T-helper 2 cell treated with Interferon-gamma antibody and Interleukin-4, amounts not matched to agents 5 μg/mL and 100 μg/mL, for 36 hours (primary cell): Measurements from ENCODE around the gene AFG1L.
"Not testable (repeated sequence)": the region's sequence is repeated elsewhere in the genome, so short reads cannot be mapped to it uniquely, and the experiment has no call there.

Source experiments
- DNase-seq: peaks from one replicate; pipeline ENCODE4 v3.0.0; 2021; ENCODE audit warnings: low spot score
- H3K27ac Mint-ChIP-seq: one replicate; pipeline ENCODE4 v1.8.0; 2021; ENCODE audit warnings: mild to moderate bottlenecking, mixed read lengths
- H3K27me3 Mint-ChIP-seq: one replicate; pipeline ENCODE4 v1.8.0; 2021; ENCODE audit warnings: low read depth, mixed read lengths
- H3K36me3 Mint-ChIP-seq: one replicate; pipeline ENCODE4 v1.8.0; 2021; ENCODE audit warnings: low read depth, mixed read lengths
- H3K4me1 Mint-ChIP-seq: one replicate; pipeline ENCODE4 v1.8.0; 2021; ENCODE audit warnings: low read depth, mixed read lengths
- H3K4me3 Mint-ChIP-seq: one replicate; pipeline ENCODE4 v1.8.0; 2022; ENCODE audit warnings: mild to moderate bottlenecking, moderate library complexity, mixed read lengths
- H3K9me3 Mint-ChIP-seq: one replicate; pipeline ENCODE4 v1.8.0; 2021; ENCODE audit warnings: mixed read lengths

AFG1L gene

DNA sequence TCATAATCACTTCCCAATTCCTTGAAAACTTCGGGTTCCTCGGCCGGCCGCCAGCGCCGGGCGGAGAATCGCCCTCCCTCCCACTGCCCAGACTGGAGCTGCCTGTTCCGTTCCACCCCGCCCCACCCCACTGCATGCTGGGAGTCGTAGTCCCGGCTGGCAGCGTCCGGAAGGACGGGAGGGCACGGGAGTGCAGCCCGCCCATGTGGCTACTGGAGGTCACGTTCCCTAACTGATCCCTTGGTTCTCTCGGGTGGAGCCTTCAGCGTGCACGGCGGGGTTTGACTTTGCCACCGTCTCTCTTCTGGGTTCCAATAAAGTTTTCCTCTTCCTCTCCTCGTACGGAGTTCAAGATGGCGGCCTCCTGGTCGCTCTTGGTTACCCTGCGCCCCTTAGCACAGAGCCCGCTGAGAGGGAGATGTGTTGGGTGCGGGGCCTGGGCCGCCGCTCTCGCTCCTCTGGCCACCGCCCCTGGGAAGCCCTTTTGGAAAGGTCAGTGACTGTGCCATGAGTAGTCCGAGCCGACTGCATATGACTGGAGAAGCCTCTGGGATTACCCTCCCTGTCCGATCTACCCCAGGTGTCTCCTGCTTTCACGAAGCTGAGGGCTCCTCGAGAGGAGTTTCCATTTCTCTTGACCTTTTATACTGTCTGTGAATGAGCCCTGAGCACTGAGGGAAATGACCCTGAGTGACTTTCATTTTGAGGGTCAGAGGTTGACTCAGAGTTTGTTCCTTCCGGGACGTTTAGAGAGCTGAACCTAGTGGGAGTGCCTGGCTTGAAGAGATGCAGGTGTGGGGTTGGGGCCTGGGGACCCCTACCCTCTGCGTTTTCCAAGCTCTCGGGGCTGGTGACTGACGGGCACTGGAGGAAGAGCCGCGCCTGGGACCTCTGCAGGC, at the start of gene AFG1L:
Gene AFG1L (plus strand): TSS at position 328 of the 899 bp plus-strand sequence. CDS start 26 bp downstream, at position 354.
- Mint-ChIP-seq H3K9me3 (no peaks in the 10 kb centered on the region), H3K27me3 (peaks cover 5% of the 10 kb centered on the region), H3K4me3 (peak within 1 kb of the TSS; percentile 99), H3K27ac (peak within 1 kb of the TSS; percentile 100), H3K4me1 (peaks cover 20% of the 10 kb centered on the region), H3K36me3 (peaks cover 6% of the 10 kb centered on the region)
- peak; percentile 88 for DNase-seq

DNA sequence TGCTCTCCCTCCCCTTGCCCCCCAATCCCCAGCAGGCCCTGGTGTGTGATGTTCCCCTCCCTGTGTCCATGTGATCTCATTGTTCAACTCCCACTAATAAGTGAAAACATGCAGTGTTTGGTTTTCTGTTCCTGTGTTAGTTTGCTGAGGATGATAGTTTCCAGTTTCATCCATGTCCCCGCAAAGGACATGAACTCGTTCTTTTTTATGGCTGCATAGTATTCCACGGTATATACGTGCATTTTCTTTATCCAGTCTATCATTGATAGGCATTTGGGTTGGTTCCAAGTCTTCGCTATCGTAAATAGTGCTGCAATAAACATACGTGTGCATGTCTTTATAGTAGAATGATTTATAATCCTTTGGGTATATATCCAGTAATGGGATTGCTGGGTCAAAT, 49.8 kb upstream of the AFG1L start:
- not testable (repeated sequence) for H3K4me1 Mint-ChIP-seq, H3K4me3 Mint-ChIP-seq, H3K27ac Mint-ChIP-seq, H3K9me3 Mint-ChIP-seq, H3K27me3 Mint-ChIP-seq, DNase-seq
- H3K36me3 Mint-ChIP-seq = peaks cover 45% of the 10 kb centered on the region

DNA sequence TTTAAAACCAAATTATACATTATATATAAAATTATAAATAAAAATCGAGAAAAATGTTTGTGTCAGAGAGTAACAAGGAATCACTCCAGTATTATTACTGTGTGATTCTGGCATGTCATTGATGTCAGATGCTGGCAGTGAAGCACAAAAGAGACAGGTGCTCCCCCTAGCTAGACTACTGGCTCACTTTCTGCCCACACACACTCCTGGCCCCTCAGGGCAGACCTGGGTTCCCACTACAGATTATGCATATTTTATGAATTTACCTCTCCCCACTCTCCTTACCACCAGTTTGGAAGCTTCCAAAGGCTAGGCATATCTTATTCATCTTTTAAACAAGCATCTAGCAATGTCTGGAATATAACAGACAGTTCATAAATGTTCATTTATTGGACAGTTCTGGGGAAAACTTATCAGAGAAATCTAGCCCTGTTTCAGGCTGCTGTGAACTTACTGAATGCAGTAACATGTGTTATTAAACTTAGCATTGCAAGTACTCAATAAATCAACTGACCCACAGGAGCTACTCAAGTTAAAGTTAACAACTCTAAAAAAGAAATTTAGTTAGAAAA, 46.8 kb upstream of the AFG1L start:
- Mint-ChIP-seq H3K4me1 (peaks cover 17% of the 10 kb centered on the region), H3K27me3 (no peaks in the 10 kb centered on the region), H3K4me3 (no peak overlapping the region), H3K36me3 (peaks cover 37% of the 10 kb centered on the region), H3K9me3 (peaks cover 6% of the 10 kb centered on the region), H3K27ac (no peak overlapping the region)
- no peak for DNase-seq

- Mint-ChIP-seq H3K27me3 (no peaks in the 10 kb centered on the region), H3K9me3 (peaks cover 6% of the 10 kb centered on the region), H3K27ac (no peak overlapping the region), H3K4me3 (no peak overlapping the region), H3K4me1 (peaks cover 25% of the 10 kb centered on the region), H3K36me3 (peaks cover 30% of the 10 kb centered on the region)
- no peak for DNase-seq
Measured at GRCh38 chr6:108250240-108250866, 44.5 kb upstream of the AFG1L start.

- Mint-ChIP-seq H3K36me3 (peaks cover 23% of the 10 kb centered on the region), H3K4me3 (no peak overlapping the region), H3K27ac (no peak overlapping the region), H3K4me1 (peaks cover 25% of the 10 kb centered on the region), H3K9me3 (no peaks in the 10 kb centered on the region), H3K27me3 (no peaks in the 10 kb centered on the region)
- no peak for DNase-seq
Measured at GRCh38 chr6:108251252-108251651, 43.6 kb upstream of the AFG1L start.

DNA sequence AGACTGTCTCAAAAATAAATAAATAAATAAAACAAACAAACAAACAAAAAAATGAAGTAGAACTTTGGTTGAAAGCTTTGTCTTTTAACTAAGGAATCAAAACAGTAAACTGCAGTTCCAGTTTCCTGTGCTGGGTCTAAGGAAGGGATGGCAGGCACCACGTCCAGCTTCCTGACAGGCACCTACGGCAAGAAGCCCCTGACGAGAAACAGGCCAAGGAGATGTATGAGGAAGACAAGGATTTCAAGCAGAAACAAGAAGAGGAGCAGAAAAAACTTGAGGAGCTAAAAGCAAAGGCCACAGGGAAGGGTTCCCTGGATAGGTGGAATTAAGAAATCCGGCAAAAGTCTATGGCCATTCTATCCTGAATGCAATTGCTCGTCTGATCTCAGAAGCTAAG, 42.8 kb upstream of the AFG1L start:
- Mint-ChIP-seq H3K4me3 (no peak overlapping the region), H3K36me3 (peaks cover 24% of the 10 kb centered on the region), H3K27me3 (no peaks in the 10 kb centered on the region), H3K27ac (peak overlapping the region; percentile 31), H3K4me1 (peaks cover 29% of the 10 kb centered on the region), H3K9me3 (no peaks in the 10 kb centered on the region)
- DNase-seq = no peak

DNA sequence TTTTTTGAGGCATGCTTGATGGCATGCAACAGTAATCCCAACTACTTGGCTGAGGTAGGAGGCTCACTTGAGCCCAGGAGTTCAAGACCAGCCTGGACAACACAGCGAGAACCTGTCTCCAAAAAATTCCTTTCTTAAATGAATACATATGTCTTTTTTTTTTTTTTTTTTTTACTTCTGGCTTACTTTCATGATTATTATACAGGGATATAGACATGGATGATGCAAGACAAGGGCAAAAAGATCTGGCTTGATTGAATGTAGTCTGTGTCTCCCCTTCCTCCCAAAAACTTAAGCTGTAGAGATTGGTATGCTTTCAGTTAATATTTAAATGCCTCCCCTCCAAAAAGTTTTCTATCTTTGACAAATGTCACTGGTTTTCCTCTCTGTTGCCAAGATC, 41.6 kb upstream of the AFG1L start:
- H3K4me3 Mint-ChIP-seq = no peak overlapping the region
- H3K36me3 Mint-ChIP-seq = peaks cover 20% of the 10 kb centered on the region
- no peak for DNase-seq
- H3K27ac Mint-ChIP-seq = no peak overlapping the region
- no peaks in the 10 kb centered on the region for H3K9me3 Mint-ChIP-seq
- H3K27me3 Mint-ChIP-seq = no peaks in the 10 kb centered on the region
- peaks cover 28% of the 10 kb centered on the region for H3K4me1 Mint-ChIP-seq

DNA sequence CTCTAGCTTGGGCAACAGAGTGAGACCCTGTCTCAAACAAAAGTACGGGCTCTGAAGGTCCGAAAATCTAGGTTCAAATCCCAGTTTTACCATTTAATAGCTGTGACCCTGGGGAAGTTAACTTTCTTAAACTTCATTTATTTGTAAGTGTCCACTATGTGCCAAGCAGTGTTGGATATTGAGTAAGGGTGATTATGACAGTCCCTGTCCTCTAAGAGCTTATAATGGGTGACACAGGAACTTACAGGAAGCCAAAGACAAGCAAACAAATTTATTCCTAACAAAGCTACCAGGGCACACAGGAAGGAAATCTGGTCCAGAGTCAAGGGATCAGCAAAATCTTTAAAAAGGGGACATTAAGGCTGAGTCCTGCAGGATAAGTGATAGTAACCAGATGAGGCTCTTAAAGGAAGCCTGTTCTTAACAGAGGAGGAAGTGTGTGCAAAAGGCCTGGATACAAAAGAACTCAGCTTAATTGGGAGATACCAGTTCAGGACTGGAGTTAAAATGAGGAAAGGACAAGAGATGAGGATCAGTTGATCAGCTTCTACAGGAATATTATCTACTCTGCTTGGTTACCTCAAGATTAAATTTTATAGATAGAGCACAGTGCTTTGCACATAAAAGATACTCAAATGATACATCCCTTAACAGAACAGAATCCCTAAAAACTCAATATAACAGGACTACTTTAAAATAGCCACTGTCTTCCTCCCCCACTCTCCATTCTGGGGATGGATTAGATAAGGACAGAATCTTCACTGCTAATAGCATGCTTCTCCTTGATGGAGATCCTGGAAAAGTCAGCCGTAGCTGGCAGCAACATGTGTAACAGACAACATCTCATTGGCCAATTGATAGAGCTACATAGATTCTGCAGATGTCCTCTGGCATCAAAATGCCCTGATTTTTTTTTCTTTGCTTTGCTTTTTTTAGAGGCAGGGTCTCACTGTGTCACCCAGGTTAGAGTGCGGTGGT, 40.1 kb upstream of the AFG1L start:
- H3K4me3 Mint-ChIP-seq = no peak overlapping the region
- no peaks in the 10 kb centered on the region for H3K27me3 Mint-ChIP-seq
- no peak overlapping the region for H3K27ac Mint-ChIP-seq
- DNase-seq = no peak
- H3K36me3 Mint-ChIP-seq = peaks cover 21% of the 10 kb centered on the region
- no peaks in the 10 kb centered on the region for H3K9me3 Mint-ChIP-seq
- peaks cover 32% of the 10 kb centered on the region for H3K4me1 Mint-ChIP-seq

DNA sequence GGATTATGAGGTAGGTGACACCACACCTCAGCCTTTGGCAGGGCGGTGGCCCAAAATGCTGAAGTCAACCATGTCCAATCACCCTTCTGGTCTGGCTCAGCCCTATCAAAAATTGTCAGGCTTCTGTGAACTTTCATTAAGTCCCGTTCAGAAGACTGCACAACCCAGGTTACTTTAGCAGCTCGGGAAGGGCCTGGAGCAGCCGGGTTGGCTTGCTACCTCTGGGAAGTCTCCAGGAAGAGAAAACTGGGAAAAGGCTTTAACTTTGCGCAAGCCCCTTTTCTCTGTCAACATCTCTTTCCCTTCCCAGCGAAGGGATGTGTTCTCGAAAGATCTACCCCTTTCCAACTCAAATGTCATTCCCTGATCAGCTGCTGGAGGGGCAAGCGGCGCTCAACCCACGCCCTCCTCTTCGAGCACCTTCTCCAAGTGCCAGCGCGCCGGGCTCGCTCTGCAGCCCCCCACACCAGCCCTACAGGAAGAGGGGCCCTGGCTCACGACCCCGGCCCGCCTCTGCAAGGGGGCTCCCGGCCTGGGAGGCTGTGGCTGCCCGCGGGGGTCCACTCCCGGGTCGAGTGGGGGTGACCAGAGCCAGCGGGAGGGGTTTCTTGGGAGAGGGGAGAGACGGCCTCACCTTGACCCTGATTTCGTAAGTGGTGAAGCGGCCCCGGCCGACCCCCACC, 34.6 kb upstream of the AFG1L start:
- Mint-ChIP-seq H3K36me3 (peaks cover 5% of the 10 kb centered on the region), H3K27ac (peak overlapping the region; percentile 88), H3K4me1 (peaks cover 13% of the 10 kb centered on the region), H3K9me3 (no peaks in the 10 kb centered on the region), H3K27me3 (peaks cover 8% of the 10 kb centered on the region), H3K4me3 (peak overlapping the region; percentile 87)
- DNase-seq = peak; percentile 10

- H3K27ac Mint-ChIP-seq = peak within 1 kb of the TSS; percentile 88
- H3K4me3 Mint-ChIP-seq = peak within 1 kb of the TSS; percentile 87
- no peaks in the 10 kb centered on the region for H3K9me3 Mint-ChIP-seq
- peak; percentile 93 for DNase-seq
- H3K27me3 Mint-ChIP-seq = peaks cover 8% of the 10 kb centered on the region
- peaks cover 13% of the 10 kb centered on the region for H3K4me1 Mint-ChIP-seq
- H3K36me3 Mint-ChIP-seq = peaks cover 5% of the 10 kb centered on the region
Measured at GRCh38 chr6:108260809-108261569, 33.9 kb upstream of the AFG1L start, which contains the start of gene SNX3. TSS of gene SNX3 (minus strand) at chr6:108261040. CDS start at chr6:108260921, 119 bp downstream.

DNA sequence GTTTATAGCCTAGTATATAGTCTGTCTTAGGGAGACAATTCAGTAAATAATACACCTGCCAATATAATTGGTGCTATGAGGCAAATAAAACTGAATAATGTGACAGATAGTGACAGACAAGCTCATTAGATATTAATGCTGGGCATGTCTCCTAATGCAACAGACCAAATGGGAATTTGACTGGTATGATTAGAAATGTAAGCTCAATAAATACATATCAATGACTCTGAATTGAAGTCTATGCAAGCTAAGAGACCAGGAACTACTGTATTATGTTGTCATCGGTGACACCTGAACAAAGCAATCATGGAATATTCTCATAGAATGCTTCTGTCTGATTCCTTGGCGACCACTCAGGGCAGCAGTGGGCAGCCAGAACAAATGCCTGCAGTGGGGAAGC, 31.5 kb upstream of the AFG1L start:
- Mint-ChIP-seq H3K4me3 (no peak overlapping the region), H3K27me3 (peaks cover 10% of the 10 kb centered on the region)

GRCh38 chr6:108268845-108269244, 26.0 kb upstream of the AFG1L start:
- no peaks in the 10 kb centered on the region for H3K36me3 Mint-ChIP-seq
- peaks cover 2% of the 10 kb centered on the region for H3K4me1 Mint-ChIP-seq
- no peaks in the 10 kb centered on the region for H3K9me3 Mint-ChIP-seq
- H3K27me3 Mint-ChIP-seq = peaks cover 10% of the 10 kb centered on the region
- H3K27ac Mint-ChIP-seq = no peak overlapping the region
- no peak for DNase-seq
- no peak overlapping the region for H3K4me3 Mint-ChIP-seq

More for the DNA sequence above, 31.5 kb upstream of the AFG1L start:
- peaks cover 9% of the 10 kb centered on the region for H3K4me1 Mint-ChIP-seq
- H3K9me3 Mint-ChIP-seq = no peaks in the 10 kb centered on the region
- DNase-seq = no peak
- peaks cover 1% of the 10 kb centered on the region for H3K36me3 Mint-ChIP-seq
- no peak overlapping the region for H3K27ac Mint-ChIP-seq
